Endodermal cell (in vitro differentiated cells): ENCODE results near the gene RTEL1. TPM values are rescaled to one million over a fixed set of nuclear protein-coding genes. Genes with fewer than 3 reads are reported as not detected.

Experiments
- DNase-seq: peaks from one replicate; pipeline ENCODE4 v3.0.0-alpha.2; 2017
- H3K27ac ChIP-seq: 2 replicates; pipeline ENCODE4 v1.5.1; 2013; ENCODE audit warnings: mild to moderate bottlenecking, low read depth, low read length, moderate library complexity
- H3K27me3 ChIP-seq: 2 replicates; pipeline ENCODE4 v1.6.1; 2013; ENCODE audit warnings: mild to moderate bottlenecking, low read length, moderate library complexity; ENCODE audit not compliant: insufficient read depth, control insufficient read depth, poor library complexity, severe bottlenecking
- H3K36me3 ChIP-seq: 2 replicates; pipeline ENCODE4 v1.7.0; 2013; ENCODE audit warnings: mild to moderate bottlenecking, low read length, moderate library complexity; ENCODE audit not compliant: control insufficient read depth, insufficient read depth
- H3K4me1 ChIP-seq: one replicate; pipeline ENCODE4 v1.7.0; 2013; ENCODE audit warnings: low read length; ENCODE audit not compliant: control insufficient read depth, insufficient read depth
- H3K4me3 ChIP-seq: 2 replicates; pipeline ENCODE4 v1.5.1; 2013; ENCODE audit warnings: mild to moderate bottlenecking, low read length, moderate library complexity
- H3K9ac ChIP-seq: 2 replicates; pipeline ENCODE4 v1.6.1; 2013; ENCODE audit warnings: mild to moderate bottlenecking, low read length, moderate library complexity; ENCODE audit not compliant: poor library complexity, severe bottlenecking; ENCODE audit errors: extremely low read depth
- H3K9me3 ChIP-seq: 2 replicates; pipeline ENCODE4 v1.6.1; 2013; ENCODE audit warnings: mild to moderate bottlenecking, low read length, moderate library complexity; ENCODE audit not compliant: control insufficient read depth
- H3K27ac Mint-ChIP-seq: 2 replicates; pipeline ENCODE4 v1.8.0; 2020; ENCODE audit warnings: mixed read lengths
- H3K27me3 Mint-ChIP-seq: 2 replicates; pipeline ENCODE4 v1.8.0; 2021; ENCODE audit warnings: mild to moderate bottlenecking, mixed read lengths; ENCODE audit not compliant: insufficient read depth
- H3K36me3 Mint-ChIP-seq: 2 replicates; pipeline ENCODE4 v1.8.0; 2020; ENCODE audit warnings: low read depth, mixed read lengths
- H3K4me1 Mint-ChIP-seq: 2 replicates; pipeline ENCODE4 v1.8.0; 2020; ENCODE audit warnings: mixed read lengths
- H3K4me3 Mint-ChIP-seq: 2 replicates; pipeline ENCODE4 v1.8.0; 2020; ENCODE audit warnings: mild to moderate bottlenecking, moderate library complexity, mixed read lengths
- H3K9me3 Mint-ChIP-seq: 2 replicates; pipeline ENCODE4 v1.8.0; 2020; ENCODE audit warnings: mild to moderate bottlenecking, mixed read lengths
- CTCF ChIP-seq: fragments of 200-600 bp; sonication (generic); conservative IDR thresholded peaks from 2 replicates; pipeline ENCODE4 v1.5.0; 2021; ENCODE audit warnings: antibody characterized with exemption, mild to moderate bottlenecking
- WGBS, 2 experiments: methylation state at CpG; one replicate each; pipeline versions ENCODE4 v1.1.5 to v1.1.7; 2013; ENCODE audit warnings: missing lambda C conversion rate in 2 of 2, mixed read lengths in 1 of 2; ENCODE audit not compliant: insufficient coverage in 1 of 2, insufficient read length in 1 of 2; 5-methylcytosine and 5-hydroxymethylcytosine counted together
- total RNA-seq, 2 donors: library from RNA; stranded (reverse); fragmentation: NEBNext Ultra II Directional in 1 of 2; extraction: Animal tissue kit (Norgen Biotek cat#: 25700) in 1 of 2; gene quantifications; 2 replicates in 1 of 2; 3 replicates in 1 of 2; pipeline ENCODE4 v1.2.1, GENCODE V29; 2021

RTEL1 gene
- total RNA-seq, 2 donors from 2014 or later, result 33.9 to 36.7 TPM

- Histone ChIP-seq H3K27ac (no peak overlapping the region), H3K9ac (no peak overlapping the region), H3K9me3 (no peaks in the 10 kb centered on the region), H3K4me3 (no peak overlapping the region), H3K36me3 (peaks cover 24% of the 10 kb centered on the region), H3K27me3 (no peaks in the 10 kb centered on the region), H3K4me1 (peaks cover 5% of the 10 kb centered on the region)
- Mint-ChIP-seq H3K27ac (no peak overlapping the region), H3K4me1 (peaks cover 6% of the 10 kb centered on the region), H3K4me3 (no peak overlapping the region), H3K9me3 (no peaks in the 10 kb centered on the region), H3K27me3 (no peaks in the 10 kb centered on the region), H3K36me3 (peaks cover 26% of the 10 kb centered on the region)
- TF ChIP-seq CTCF, result no peak
- DNase-seq, result no peak
- WGBS, 2 experiments, result 93 to 98% methylated on average over 11 to 15 of the region's 15 CpGs
These were observed 45.4 kb downstream of the RTEL1 start for GRCh38 chr20:63703471-63703975.

DNA sequence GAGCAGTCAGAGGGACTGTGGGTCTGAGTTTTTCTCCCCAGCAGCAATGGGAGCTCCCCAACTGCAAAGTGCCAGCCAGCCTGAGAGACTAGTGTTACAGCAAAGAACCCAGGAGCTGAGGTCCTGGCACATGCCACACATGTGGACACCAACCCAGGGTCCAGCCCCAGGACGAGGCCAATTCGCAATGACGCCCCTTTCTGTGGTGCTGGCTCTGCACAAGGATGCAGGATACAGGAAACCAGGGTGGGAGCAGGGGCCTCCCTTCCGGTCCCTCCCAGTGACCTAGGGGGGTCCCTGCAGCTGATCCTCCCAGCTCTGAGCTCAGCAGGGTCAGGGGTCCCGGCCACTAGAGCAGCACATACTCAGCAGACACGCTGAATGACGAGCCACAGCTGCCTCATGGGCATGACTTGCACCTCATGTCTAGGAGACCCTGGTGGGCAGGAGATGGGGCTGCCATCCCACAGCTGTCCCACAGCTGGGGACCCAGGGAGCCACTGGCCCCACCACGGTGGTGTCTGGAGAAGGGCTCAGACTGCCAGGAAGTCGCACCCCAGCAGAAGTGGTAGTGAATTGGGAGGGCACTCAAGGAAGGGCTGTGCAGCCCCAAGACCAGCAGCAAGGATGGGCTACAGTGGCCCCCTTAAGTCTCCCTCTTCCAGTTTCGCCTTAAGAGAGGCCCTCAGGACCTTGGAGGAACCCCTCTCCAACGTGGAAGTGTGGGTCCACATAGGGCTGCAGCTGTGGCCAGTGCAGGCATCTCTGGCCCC lies 46.0 kb downstream of the RTEL1 start:
- Mint-ChIP-seq H3K36me3 (peaks cover 31% of the 10 kb centered on the region), H3K9me3 (no peaks in the 10 kb centered on the region), H3K4me3 (no peak overlapping the region), H3K4me1 (peaks cover 9% of the 10 kb centered on the region), H3K27me3 (no peaks in the 10 kb centered on the region), H3K27ac (no peak overlapping the region)
- H3K9ac ChIP-seq, result no peak overlapping the region
- H3K27me3 ChIP-seq, result no peaks in the 10 kb centered on the region
- H3K4me3 ChIP-seq, result no peak overlapping the region
- no peak for DNase-seq
- H3K36me3 ChIP-seq, result peaks cover 25% of the 10 kb centered on the region
- H3K9me3 ChIP-seq, result no peaks in the 10 kb centered on the region
- no peak for TF ChIP-seq CTCF
- no peak overlapping the region for H3K27ac ChIP-seq
- 94 to 96% methylated on average over 10 to 11 of the region's 11 CpGs for WGBS, 2 experiments
- H3K4me1 ChIP-seq, result peaks cover 11% of the 10 kb centered on the region

DNA sequence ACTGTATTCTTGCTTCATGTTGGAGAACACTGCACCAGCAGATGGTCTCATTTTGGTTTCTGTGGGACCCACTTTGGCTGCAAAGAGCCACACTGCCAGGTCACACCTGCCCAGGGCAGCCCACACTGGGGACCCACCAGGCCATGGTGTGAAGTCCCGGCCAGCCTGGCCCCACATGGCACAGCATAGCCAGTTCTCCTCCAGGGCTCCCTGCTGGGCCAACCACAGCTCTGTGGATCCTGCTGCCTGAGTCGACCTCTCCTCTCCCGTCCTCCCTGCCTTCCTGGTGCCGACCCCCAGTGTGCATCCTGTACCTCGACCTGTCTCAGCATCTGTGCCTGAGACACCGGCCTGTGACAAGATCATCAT lies 46.6 kb downstream of the RTEL1 start:
- Mint-ChIP-seq H3K27me3 (no peaks in the 10 kb centered on the region), H3K4me1 (peaks cover 9% of the 10 kb centered on the region), H3K4me3 (no peak overlapping the region), H3K36me3 (peaks cover 35% of the 10 kb centered on the region), H3K9me3 (no peaks in the 10 kb centered on the region), H3K27ac (no peak overlapping the region)
- no peak overlapping the region for H3K4me3 ChIP-seq
- no peak for DNase-seq
- H3K27ac ChIP-seq, result no peak overlapping the region
- H3K4me1 ChIP-seq, result peaks cover 12% of the 10 kb centered on the region
- peaks cover 29% of the 10 kb centered on the region for H3K36me3 ChIP-seq
- no peak overlapping the region for H3K9ac ChIP-seq
- no peak for TF ChIP-seq CTCF
- H3K27me3 ChIP-seq, result no peaks in the 10 kb centered on the region
- WGBS, 2 experiments, result 86 to 90% methylated on average over 6 of the region's 6 CpGs
- no peaks in the 10 kb centered on the region for H3K9me3 ChIP-seq
